Activated naive CD8-positive, alpha-beta T cell treated with anti-CD3 and anti-CD28 coated beads for 36 hours (primary cell): ENCODE data around the gene NRCAM. TPM values are rescaled to one million over a fixed set of nuclear protein-coding genes. Genes with fewer than 3 reads are reported as not detected.

ENCODE experiments used
- DNase-seq: peaks from one replicate; pipeline ENCODE4 v3.0.0; 2021
- H3K27ac Mint-ChIP-seq: one replicate; pipeline ENCODE4 v1.8.0; 2022; ENCODE audit warnings: mild to moderate bottlenecking, moderate library complexity, mixed read lengths
- H3K27me3 Mint-ChIP-seq: one replicate; pipeline ENCODE4 v1.8.0; 2022; ENCODE audit warnings: mild to moderate bottlenecking, mixed read lengths
- H3K36me3 Mint-ChIP-seq: one replicate; pipeline ENCODE4 v1.8.0; 2021; ENCODE audit warnings: mild to moderate bottlenecking, mixed read lengths
- H3K4me1 Mint-ChIP-seq: one replicate; pipeline ENCODE4 v1.8.0; 2021; ENCODE audit warnings: mixed read lengths
- H3K4me3 Mint-ChIP-seq: one replicate; pipeline ENCODE4 v1.8.0; 2022; ENCODE audit warnings: mild to moderate bottlenecking, moderate library complexity, mixed read lengths
- H3K9me3 Mint-ChIP-seq: one replicate; pipeline ENCODE4 v1.8.0; 2022; ENCODE audit warnings: mixed read lengths
- total RNA-seq, 2 experiments: library from RNA; stranded (reverse); gene quantifications; one replicate each; pipeline ENCODE4 v1.2.3, GENCODE V29; 2021

Gene NRCAM
- total RNA-seq, 2 experiments from 2014 or later = 3.9 to 4.6 TPM

GRCh38 chr7:108335269-108335918 lies 120.8 kb downstream of the NRCAM start:
- DNase-seq = no peak
- Mint-ChIP-seq H3K36me3 (peaks cover 3% of the 10 kb centered on the region), H3K9me3 (no peaks in the 10 kb centered on the region), H3K27me3 (no peaks in the 10 kb centered on the region), H3K27ac (no peak overlapping the region), H3K4me3 (no peak overlapping the region), H3K4me1 (peaks cover 16% of the 10 kb centered on the region)

- peaks cover 29% of the 10 kb centered on the region for H3K4me1 Mint-ChIP-seq
- no peaks in the 10 kb centered on the region for H3K27me3 Mint-ChIP-seq
- H3K27ac Mint-ChIP-seq = no peak overlapping the region
- no peak for DNase-seq
- no peaks in the 10 kb centered on the region for H3K9me3 Mint-ChIP-seq
- no peak overlapping the region for H3K4me3 Mint-ChIP-seq
- peaks cover 1% of the 10 kb centered on the region for H3K36me3 Mint-ChIP-seq
These were observed 123.3 kb downstream of the NRCAM start for GRCh38 chr7:108332937-108333336.

- Mint-ChIP-seq H3K4me3 (no peak overlapping the region), H3K27me3 (no peaks in the 10 kb centered on the region), H3K9me3 (no peaks in the 10 kb centered on the region), H3K36me3 (peaks cover 1% of the 10 kb centered on the region), H3K27ac (no peak overlapping the region), H3K4me1 (peaks cover 38% of the 10 kb centered on the region)
- DNase-seq = no peak
These were observed 124.3 kb downstream of the NRCAM start for GRCh38 chr7:108331971-108332370.

GRCh38 chr7:108330227-108330626 lies 126.0 kb downstream of the NRCAM start:
- no peak for DNase-seq
- H3K27me3 Mint-ChIP-seq = no peaks in the 10 kb centered on the region
- H3K36me3 Mint-ChIP-seq = peaks cover 1% of the 10 kb centered on the region
- H3K4me3 Mint-ChIP-seq = no peak overlapping the region
- H3K9me3 Mint-ChIP-seq = no peaks in the 10 kb centered on the region
- H3K4me1 Mint-ChIP-seq = peaks cover 36% of the 10 kb centered on the region
- no peak overlapping the region for H3K27ac Mint-ChIP-seq

GRCh38 chr7:108329514-108329913 lies 126.7 kb downstream of the NRCAM start:
- H3K4me3 Mint-ChIP-seq = no peak overlapping the region
- H3K4me1 Mint-ChIP-seq = peaks cover 36% of the 10 kb centered on the region
- H3K36me3 Mint-ChIP-seq = peaks cover 1% of the 10 kb centered on the region
- no peaks in the 10 kb centered on the region for H3K27me3 Mint-ChIP-seq
- no peak for DNase-seq
- no peak overlapping the region for H3K27ac Mint-ChIP-seq
- H3K9me3 Mint-ChIP-seq = no peaks in the 10 kb centered on the region

- peak overlapping the region; percentile 7 for H3K27ac Mint-ChIP-seq
- peak overlapping the region; percentile 38 for H3K4me3 Mint-ChIP-seq
- peaks cover 42% of the 10 kb centered on the region for H3K4me1 Mint-ChIP-seq
- no peaks in the 10 kb centered on the region for H3K27me3 Mint-ChIP-seq
- no peaks in the 10 kb centered on the region for H3K9me3 Mint-ChIP-seq
- H3K36me3 Mint-ChIP-seq = peaks cover 1% of the 10 kb centered on the region
- no peak for DNase-seq
These were observed 128.0 kb downstream of the NRCAM start for GRCh38 chr7:108328174-108328651.

- Mint-ChIP-seq H3K9me3 (no peaks in the 10 kb centered on the region), H3K4me3 (no peak overlapping the region), H3K27me3 (no peaks in the 10 kb centered on the region), H3K27ac (peak overlapping the region; percentile 14), H3K4me1 (peaks cover 42% of the 10 kb centered on the region), H3K36me3 (peaks cover 1% of the 10 kb centered on the region)
- no peak for DNase-seq
These were observed 128.9 kb downstream of the NRCAM start for GRCh38 chr7:108327353-108327752.

- Mint-ChIP-seq H3K9me3 (no peaks in the 10 kb centered on the region), H3K27ac (peak overlapping the region; percentile 53), H3K4me1 (peaks cover 46% of the 10 kb centered on the region), H3K27me3 (no peaks in the 10 kb centered on the region), H3K36me3 (peaks cover 1% of the 10 kb centered on the region), H3K4me3 (no peak overlapping the region)
- no peak for DNase-seq
These were observed 129.3 kb downstream of the NRCAM start for GRCh38 chr7:108326938-108327337.

GRCh38 chr7:108324053-108325038 lies 131.9 kb downstream of the NRCAM start:
- Mint-ChIP-seq H3K27me3 (no peaks in the 10 kb centered on the region), H3K4me3 (no peak overlapping the region), H3K27ac (no peak overlapping the region), H3K4me1 (peaks cover 41% of the 10 kb centered on the region), H3K36me3 (no peaks in the 10 kb centered on the region), H3K9me3 (no peaks in the 10 kb centered on the region)
- no peak for DNase-seq

- no peak overlapping the region for H3K27ac Mint-ChIP-seq
- H3K4me3 Mint-ChIP-seq = no peak overlapping the region
These were observed 133.1 kb downstream of the NRCAM start for GRCh38 chr7:108322925-108323832.

GRCh38 chr7:108322046-108322445 lies 134.2 kb downstream of the NRCAM start:
- no peak overlapping the region for H3K4me3 Mint-ChIP-seq

More at GRCh38 chr7:108322925-108323832, 133.1 kb downstream of the NRCAM start:
- DNase-seq = no peak
- H3K27me3 Mint-ChIP-seq = no peaks in the 10 kb centered on the region
- no peaks in the 10 kb centered on the region for H3K9me3 Mint-ChIP-seq
- H3K36me3 Mint-ChIP-seq = peaks cover 4% of the 10 kb centered on the region
- peaks cover 35% of the 10 kb centered on the region for H3K4me1 Mint-ChIP-seq

GRCh38 chr7:108321359-108321758 lies 134.9 kb downstream of the NRCAM start:
- Mint-ChIP-seq H3K27ac (no peak overlapping the region), H3K9me3 (no peaks in the 10 kb centered on the region), H3K4me3 (no peak overlapping the region), H3K27me3 (no peaks in the 10 kb centered on the region), H3K4me1 (peaks cover 23% of the 10 kb centered on the region), H3K36me3 (peaks cover 9% of the 10 kb centered on the region)
- DNase-seq = no peak

More at GRCh38 chr7:108322046-108322445, 134.2 kb downstream of the NRCAM start:
- Mint-ChIP-seq H3K27ac (no peak overlapping the region), H3K27me3 (no peaks in the 10 kb centered on the region), H3K4me1 (peaks cover 25% of the 10 kb centered on the region), H3K9me3 (no peaks in the 10 kb centered on the region), H3K36me3 (peaks cover 9% of the 10 kb centered on the region)
- no peak for DNase-seq

GRCh38 chr7:108316708-108317107 lies 139.5 kb downstream of the NRCAM start:
- no peaks in the 10 kb centered on the region for H3K27me3 Mint-ChIP-seq
- H3K27ac Mint-ChIP-seq = no peak overlapping the region
- no peaks in the 10 kb centered on the region for H3K9me3 Mint-ChIP-seq

GRCh38 chr7:108314551-108314950 lies 141.7 kb downstream of the NRCAM start:
- Mint-ChIP-seq H3K27ac (no peak overlapping the region), H3K4me1 (peaks cover 22% of the 10 kb centered on the region), H3K4me3 (no peak overlapping the region), H3K27me3 (no peaks in the 10 kb centered on the region), H3K9me3 (no peaks in the 10 kb centered on the region), H3K36me3 (peaks cover 11% of the 10 kb centered on the region)
- no peak for DNase-seq

More at GRCh38 chr7:108316708-108317107, 139.5 kb downstream of the NRCAM start:
- no peak for DNase-seq
- Mint-ChIP-seq H3K36me3 (peaks cover 11% of the 10 kb centered on the region), H3K4me3 (no peak overlapping the region), H3K4me1 (peaks cover 8% of the 10 kb centered on the region)
